PC-9 (cell line): Measurements from ENCODE around the gene SLC12A9. TPM values are rescaled to one million over a fixed set of nuclear protein-coding genes. Genes with fewer than 3 reads are reported as not detected.
A peak's percentile ranks its signal among the peaks of the same experiment; 100 is the strongest.

Experiments used
- BruUV-seq: library from RNA; stranded (reverse); fragments of 400-500 nt; replicated peaks from 2 replicates; lab custom pipeline; 2021; lab: Mats Ljungman, UMichigan
- CTCF ChIA-PET: fragments of 300-600 bp; sonication (Branson Sonifier 250); formaldehyde crosslinking; loops from one replicate; lab custom pipeline; 2022; ENCODE audit warnings: antibody characterized with exemption; lab: Charles Lee
- POLR2A ChIA-PET: fragments of 300-600 bp; sonication (Branson Sonifier 250); formaldehyde crosslinking; loops from one replicate; lab custom pipeline; 2022; ENCODE audit warnings: antibody characterized with exemption; ENCODE audit not compliant: unreplicated experiment; lab: Charles Lee
- DNase-seq, 2 experiments: peaks; one replicate each; pipeline versions ENCODE4 v3.0.0 to v3.0.0-alpha.2; 2015 to 2022; ENCODE audit warnings: mixed read lengths in 1 of 2
- H2AFZ ChIP-seq: fragments of 200-600 bp; sonication (generic); 2 replicates; pipeline ENCODE4 v1.8.1; 2017; ENCODE audit warnings: antibody characterized with exemption
- H3F3A ChIP-seq: fragments of 200-600 bp; sonication (generic); 2 replicates; pipeline ENCODE4 v1.8.1; 2017; ENCODE audit warnings: antibody characterized with exemption, mild to moderate bottlenecking, low read depth; ENCODE audit not compliant: insufficient read depth
- H3K27ac ChIP-seq: fragments of 200-600 bp; sonication (generic); 2 replicates; pipeline ENCODE4 v1.6.1; 2016; ENCODE audit warnings: mixed run types
- H3K27me3 ChIP-seq: fragments of 200-600 bp; sonication (generic); 2 replicates; pipeline ENCODE4 v1.6.1; 2016; ENCODE audit warnings: low read depth, mixed run types; ENCODE audit not compliant: insufficient read depth
- H3K36me3 ChIP-seq: fragments of 200-600 bp; sonication (generic); 2 replicates; pipeline ENCODE4 v1.6.1; 2016; ENCODE audit warnings: low read depth, mixed run types
- H3K4me1 ChIP-seq: fragments of 200-600 bp; sonication (generic); replicated peaks from 2 replicates; pipeline ENCODE4 v1.6.1; 2016; ENCODE audit warnings: mixed run types; ENCODE audit not compliant: insufficient read depth
- H3K4me2 ChIP-seq: fragments of 200-600 bp; sonication (generic); 2 replicates; pipeline ENCODE4 v1.6.1; 2017; ENCODE audit warnings: mixed run types
- H3K4me3 ChIP-seq: fragments of 200-600 bp; sonication (generic); 2 replicates; pipeline ENCODE4 v1.6.1; 2016; ENCODE audit warnings: mixed run types
- H3K79me2 ChIP-seq: fragments of 200-600 bp; sonication (generic); 2 replicates; pipeline ENCODE4 v1.6.1; 2017; ENCODE audit warnings: low read depth, mixed run types
- H3K9me2 ChIP-seq: fragments of 200-600 bp; sonication (generic); 2 replicates; pipeline ENCODE4 v1.8.1; 2017; ENCODE audit warnings: mild to moderate bottlenecking; ENCODE audit not compliant: insufficient read depth
- H3K9me3 ChIP-seq: fragments of 200-600 bp; sonication (generic); 2 replicates; pipeline ENCODE4 v1.8.1; 2016; ENCODE audit warnings: low read depth; ENCODE audit not compliant: insufficient read depth
- H4K20me1 ChIP-seq: fragments of 200-600 bp; sonication (generic); 2 replicates; pipeline ENCODE4 v1.8.1; 2017; ENCODE audit not compliant: insufficient read depth
- CTCF ChIP-seq: fragments of 200-600 bp; sonication (generic); conservative IDR thresholded peaks from 2 replicates; pipeline ENCODE4 v1.6.1; 2017; ENCODE audit warnings: mixed run types, antibody characterized with exemption, mild to moderate bottlenecking, moderate library complexity
- EZH2 ChIP-seq: fragments of 200-600 bp; sonication (generic); IDR thresholded peaks from 2 replicates; pipeline ENCODE4 v1.8.0; 2017; ENCODE audit warnings: antibody characterized with exemption, low read depth
- intact Hi-C: fragments of 100-400 bp; cut with micrococcal nuclease; formaldehyde crosslinking; loops from one replicate; pipeline ENCODE4 v1.10.0; 2022; ENCODE audit not compliant: unreplicated experiment
- total RNA-seq: library from RNA; stranded (reverse); gene quantifications from 2 replicates; pipeline ENCODE4 v1.2.3, GENCODE V29; 2021

Gene SLC12A9
- total RNA-seq, 1 experiment from 2014 or later: 36.7 TPM

- peak overlapping the region; percentile 99; the same call in 1 of the 2 replicates for H3K4me3 ChIP-seq
- no peaks in the 10 kb centered on the region for H3K9me2 ChIP-seq
- peak overlapping the region; percentile 97 for H2AFZ ChIP-seq
- no peaks in the 10 kb centered on the region for H3K36me3 ChIP-seq
- peaks cover 23% of the 10 kb centered on the region for H3F3A ChIP-seq
- intact Hi-C loops: loop anchor here (1.0 to 5.0 kb wide), 4 partner anchors 23 to 438 kb away; partner anchors contain the start of genes EPHB4, MEPCE, POP7 and UFSP1
- peaks cover 18% of the 10 kb centered on the region for H3K4me1 ChIP-seq
- BruUV-seq: TSS peak; percentile 54
- H4K20me1 ChIP-seq: no peaks in the 10 kb centered on the region
- peak overlapping the region; percentile 68 for H3K27ac ChIP-seq
- peaks cover 23% of the 10 kb centered on the region for H3K79me2 ChIP-seq
- H3K9me3 ChIP-seq: no peaks in the 10 kb centered on the region
- no peak for TF ChIP-seq EZH2
- no peak for TF ChIP-seq CTCF
- H3K4me2 ChIP-seq: peak overlapping the region; percentile 95
- ChIA-PET POLR2A (interaction anchor here (0.6 kb wide), 1 partner anchor 437 kb away, joined by 3 read pairs; no protein-coding TSS in a partner anchor), CTCF (no interaction called here)
- no peak for DNase-seq
- no peaks in the 10 kb centered on the region for H3K27me3 ChIP-seq
These were observed 14.2 kb downstream of the SLC12A9 start for GRCh38 chr7:100866729-100867039.

GRCh38 chr7:100867040-100867775 is 14.7 kb downstream of the SLC12A9 start, which contains the start of gene TRIP6:
Gene TRIP6, plus strand, starts transcription at chr7:100867387. Its CDS starts 111 bp downstream, at chr7:100867498.
- Histone ChIP-seq H3K4me2 (peak within 1 kb of the TSS; percentile 95), H3F3A (peaks cover 23% of the 10 kb centered on the region), H4K20me1 (no peaks in the 10 kb centered on the region), H3K9me3 (no peaks in the 10 kb centered on the region), H3K27me3 (no peaks in the 10 kb centered on the region), H3K79me2 (peaks cover 23% of the 10 kb centered on the region), H3K36me3 (no peaks in the 10 kb centered on the region), H3K9me2 (no peaks in the 10 kb centered on the region), H3K27ac (peak within 1 kb of the TSS; percentile 68), H3K4me1 (peaks cover 18% of the 10 kb centered on the region), H3K4me3 (peak within 1 kb of the TSS; percentile 99), H2AFZ (peak within 1 kb of the TSS; percentile 97)
- TSS peak; percentile 56 for BruUV-seq
- intact Hi-C loops: loop anchor here (1.0 to 5.0 kb wide), 4 partner anchors 22 to 438 kb away; partner anchors contain the start of genes EPHB4, MEPCE, POP7 and UFSP1
- POLR2A ChIA-PET: interaction anchor here (0.6 kb wide), 1 partner anchor 438 kb away, joined by 3 read pairs; no protein-coding TSS in a partner anchor
- CTCF ChIA-PET: no interaction called here
- TF ChIP-seq EZH2: no peak
- TF ChIP-seq CTCF: no peak
- DNase-seq: peak; percentile 80 to 92

GRCh38 chr7:100867776-100868485 is 15.4 kb downstream of the SLC12A9 start:
- Histone ChIP-seq H3K4me2 (peak overlapping the region; percentile 95), H3K4me1 (peaks cover 18% of the 10 kb centered on the region), H3K9me2 (no peaks in the 10 kb centered on the region), H3F3A (peaks cover 30% of the 10 kb centered on the region), H3K4me3 (peak overlapping the region; percentile 99), H3K27me3 (no peaks in the 10 kb centered on the region), H3K27ac (peak overlapping the region; percentile 68), H2AFZ (peak overlapping the region; percentile 97), H3K36me3 (no peaks in the 10 kb centered on the region), H4K20me1 (no peaks in the 10 kb centered on the region), H3K79me2 (peaks cover 23% of the 10 kb centered on the region), H3K9me3 (no peaks in the 10 kb centered on the region)
- POLR2A ChIA-PET: no interaction called here
- TF ChIP-seq CTCF (no peak), EZH2 (no peak)
- CTCF ChIA-PET: no interaction called here
- intact Hi-C loops: loop anchor here (1.0 to 5.0 kb wide), 4 partner anchors 21 to 439 kb away; partner anchors contain the start of genes EPHB4, MEPCE, POP7 and UFSP1
- BruUV-seq: no TSS peak
- no peak for DNase-seq
